ENCODE data around the gene TTC28. TPM values are rescaled to one million over a fixed set of nuclear protein-coding genes. Genes with fewer than 3 reads are reported as not detected.

The TTC28 gene
- total RNA-seq, 1 experiment from 2014 or later, result 0.12 TPM

DNA sequence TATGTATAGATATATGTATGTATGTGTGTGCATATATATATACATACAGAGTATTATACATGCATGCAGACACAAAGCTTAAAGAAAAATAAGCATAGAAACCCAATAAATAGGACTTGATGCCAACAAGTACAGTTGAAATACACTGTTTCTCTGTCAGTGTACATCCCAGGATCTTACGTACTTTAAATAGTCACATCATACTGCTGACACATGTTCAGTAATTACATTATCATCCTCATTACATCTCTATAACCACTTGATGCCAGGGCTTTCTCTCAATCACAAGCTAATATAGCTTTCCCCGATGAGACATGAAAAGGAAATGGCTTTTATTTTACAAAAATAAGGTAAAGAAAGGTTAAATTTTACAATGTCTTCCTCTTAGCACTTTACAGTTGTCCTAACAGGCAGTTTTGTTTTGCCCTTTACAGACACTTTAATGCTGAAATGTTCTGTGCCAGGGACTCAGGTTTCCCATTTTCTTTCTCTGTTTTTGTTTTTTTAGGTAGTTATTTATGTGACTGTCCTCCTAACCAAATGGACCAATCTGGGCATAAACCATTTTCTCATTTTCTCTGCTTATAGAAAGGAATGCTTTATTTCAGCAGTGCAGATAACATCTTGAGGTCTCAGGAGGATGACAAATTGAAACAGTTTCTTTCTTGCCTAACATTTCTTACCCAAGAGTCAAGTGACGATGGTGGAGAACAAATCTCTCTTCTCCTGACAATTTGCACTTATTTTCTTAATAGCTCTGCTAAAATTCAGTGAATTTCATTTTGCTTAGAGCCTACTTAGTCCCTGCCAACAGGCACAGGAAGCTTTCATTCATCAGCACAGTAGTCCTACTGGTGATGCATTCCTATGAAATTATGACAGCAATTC is 350.2 kb downstream of the TTC28 start:
- Histone ChIP-seq H3K27ac (ENCODE audit: low read depth, low read length) (no peak overlapping the region), H4K20me1 (ENCODE audit: insufficient read depth) (no peaks in the 10 kb centered on the region; the same call in 1 of the 2 replicates), H3K27me3 (ENCODE audit: insufficient read depth, low read length) (peaks cover 71% of the 10 kb centered on the region), H3K9ac (ENCODE audit: low read length) (no peak overlapping the region), H3K4me1 (ENCODE audit: control insufficient read depth in 1 of 2, insufficient read depth in 2 of 2, low read length in 2 of 2) (no peaks in the 10 kb centered on the region), H2AFZ (ENCODE audit: low read depth, low read length, poor library complexity, severe bottlenecking) (no peak overlapping the region), H3K4me3 (replicated peaks in 1 of 2; ENCODE audit: low read depth in 1 of 2, low read length in 2 of 2) (no peak overlapping the region), H3K9me3 (ENCODE audit: control insufficient read depth in 1 of 2, insufficient read depth in 1 of 2, low read depth in 1 of 2, low read length in 2 of 2) (no peaks in the 10 kb centered on the region), H3K9me2 (ENCODE audit: insufficient read depth) (no peaks in the 10 kb centered on the region), H3K4me2 (ENCODE audit: low read length) (no peak overlapping the region), H3K79me2 (ENCODE audit: insufficient read depth, low read length) (no peaks in the 10 kb centered on the region), H3K36me3 (ENCODE audit: control insufficient read depth in 1 of 2, insufficient read depth in 2 of 2, low read length in 2 of 2) (no peaks in the 10 kb centered on the region)
- CTCF ChIA-PET, result no interaction called here
- RAD21 ChIA-PET (ENCODE audit: low non-redundant PET in 1 of 2, low total read pairs in 2 of 2, uncharacterized antibody in 2 of 2, unreplicated experiment in 2 of 2), result no interaction called here
- TF ChIP-seq RAD21 (IDR thresholded peaks at IDR 0.05; ENCODE audit: low read depth) (no peak), SIN3A (IDR thresholded peaks at IDR 0.05; ENCODE audit: low read depth) (no peak), SP1 (IDR thresholded peaks at IDR 0.05; ENCODE audit: low read depth) (no peak), ZBTB33 (IDR thresholded peaks at IDR 0.05; ENCODE audit: extremely low read depth, insufficient replicate concordance, low read length) (no peak), TCF7L2 (IDR thresholded peaks at IDR 0.05; ENCODE audit: borderline replicate concordance, extremely low read depth, insufficient read depth, insufficient read length) (no peak), SRF (IDR thresholded peaks at IDR 0.05; ENCODE audit: low read depth) (no peak), ZFX (IDR thresholded peaks at IDR 0.05) (no peak), JUND (IDR thresholded peaks at IDR 0.05) (no peak), ZNF274 (IDR thresholded peaks at IDR 0.05; ENCODE audit: low read depth, low read length) (no peak), EZH2phosphoT487 (IDR thresholded peaks at IDR 0.05; ENCODE audit: borderline replicate concordance) (no peak), REST (IDR thresholded peaks at IDR 0.05; ENCODE audit: low read depth) (no peak), FOSL1 (IDR thresholded peaks at IDR 0.05; ENCODE audit: low read depth) (no peak), ATF3 (IDR thresholded peaks at IDR 0.05) (no peak), YY1 (IDR thresholded peaks at IDR 0.05; ENCODE audit: extremely low read depth, insufficient replicate concordance, low read depth, low read length) (no peak)
- TF ChIP-seq, protein P1, sequence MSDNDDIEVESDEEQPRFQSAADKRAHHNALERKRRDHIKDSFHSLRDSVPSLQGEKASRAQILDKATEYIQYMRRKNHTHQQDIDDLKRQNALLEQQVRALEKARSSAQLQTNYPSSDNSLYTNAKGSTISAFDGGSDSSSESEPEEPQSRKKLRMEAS (IDR thresholded peaks at IDR 0.05), result no peak
- TF ChIP-seq, protein P2, sequence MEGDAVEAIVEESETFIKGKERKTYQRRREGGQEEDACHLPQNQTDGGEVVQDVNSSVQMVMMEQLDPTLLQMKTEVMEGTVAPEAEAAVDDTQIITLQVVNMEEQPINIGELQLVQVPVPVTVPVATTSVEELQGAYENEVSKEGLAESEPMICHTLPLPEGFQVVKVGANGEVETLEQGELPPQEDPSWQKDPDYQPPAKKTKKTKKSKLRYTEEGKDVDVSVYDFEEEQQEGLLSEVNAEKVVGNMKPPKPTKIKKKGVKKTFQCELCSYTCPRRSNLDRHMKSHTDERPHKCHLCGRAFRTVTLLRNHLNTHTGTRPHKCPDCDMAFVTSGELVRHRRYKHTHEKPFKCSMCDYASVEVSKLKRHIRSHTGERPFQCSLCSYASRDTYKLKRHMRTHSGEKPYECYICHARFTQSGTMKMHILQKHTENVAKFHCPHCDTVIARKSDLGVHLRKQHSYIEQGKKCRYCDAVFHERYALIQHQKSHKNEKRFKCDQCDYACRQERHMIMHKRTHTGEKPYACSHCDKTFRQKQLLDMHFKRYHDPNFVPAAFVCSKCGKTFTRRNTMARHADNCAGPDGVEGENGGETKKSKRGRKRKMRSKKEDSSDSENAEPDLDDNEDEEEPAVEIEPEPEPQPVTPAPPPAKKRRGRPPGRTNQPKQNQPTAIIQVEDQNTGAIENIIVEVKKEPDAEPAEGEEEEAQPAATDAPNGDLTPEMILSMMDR (IDR thresholded peaks at IDR 0.05 in 2 of 3, conservative IDR thresholded peaks at IDR 0.05 in 1 of 3; ENCODE audit: borderline replicate concordance in 1 of 3, insufficient read depth in 1 of 3, low read depth in 2 of 3, low read length in 2 of 3), result no peak
- DNase-seq (ENCODE audit: low read depth, low spot score), result no peak
- BruUV-seq (replicated peaks), result no TSS peak
- intact Hi-C loops (cut with micrococcal nuclease), result no loop called here
- ATAC-seq, result no peak
- POLR2A ChIA-PET, result interaction anchor here (0.6 kb wide), 1 partner anchor 254 kb away, joined by 3 read pairs; no protein-coding TSS in a partner anchor
